Left ventricle myocardium superior (tissue), 1 donor: ENCODE data around the gene POC1A. TPM values are rescaled to one million over a fixed set of nuclear protein-coding genes. Genes with fewer than 3 reads are reported as not detected.
A peak's percentile ranks its signal among the peaks of the same experiment; 100 is the strongest.

ENCODE experiments used
- ATAC-seq: fragments of 200-7000 bp; cut with Tn5 transposase; one replicate; pipeline ENCODE4 v1.9.1; 2020; ENCODE audit warnings: mild to moderate bottlenecking, moderate library complexity
- DNase-seq: peaks from one replicate; pipeline ENCODE4 v3.0.0-alpha.2; 2020
- intact Hi-C: fragments of 100-400 bp; cut with micrococcal nuclease; formaldehyde crosslinking; loops from one replicate; pipeline ENCODE4 v1.11.0; 2022
- total RNA-seq: library from RNA; stranded (reverse); fragmentation: NEBNext Ultra II Directional; extraction: Animal tissue kit (Norgen Biotek cat#: 25700); gene quantifications from one replicate; pipeline ENCODE4 v1.2.1, GENCODE V29; 2021
- donor health status: DM: no; HTN: yes; CAD: no; lungs with severe emphysema.

Gene POC1A
- total RNA-seq, 1 donor from 2014 or later, result 1.5 TPM

- intact Hi-C loops, result loop anchor here (10.0 kb wide), 1 partner anchor 45 kb away; no protein-coding TSS in a partner anchor
- DNase-seq (no peak), ATAC-seq (no peak)
Measured at GRCh38 chr3:52079958-52080357, 74.3 kb downstream of the POC1A start.

DNA sequence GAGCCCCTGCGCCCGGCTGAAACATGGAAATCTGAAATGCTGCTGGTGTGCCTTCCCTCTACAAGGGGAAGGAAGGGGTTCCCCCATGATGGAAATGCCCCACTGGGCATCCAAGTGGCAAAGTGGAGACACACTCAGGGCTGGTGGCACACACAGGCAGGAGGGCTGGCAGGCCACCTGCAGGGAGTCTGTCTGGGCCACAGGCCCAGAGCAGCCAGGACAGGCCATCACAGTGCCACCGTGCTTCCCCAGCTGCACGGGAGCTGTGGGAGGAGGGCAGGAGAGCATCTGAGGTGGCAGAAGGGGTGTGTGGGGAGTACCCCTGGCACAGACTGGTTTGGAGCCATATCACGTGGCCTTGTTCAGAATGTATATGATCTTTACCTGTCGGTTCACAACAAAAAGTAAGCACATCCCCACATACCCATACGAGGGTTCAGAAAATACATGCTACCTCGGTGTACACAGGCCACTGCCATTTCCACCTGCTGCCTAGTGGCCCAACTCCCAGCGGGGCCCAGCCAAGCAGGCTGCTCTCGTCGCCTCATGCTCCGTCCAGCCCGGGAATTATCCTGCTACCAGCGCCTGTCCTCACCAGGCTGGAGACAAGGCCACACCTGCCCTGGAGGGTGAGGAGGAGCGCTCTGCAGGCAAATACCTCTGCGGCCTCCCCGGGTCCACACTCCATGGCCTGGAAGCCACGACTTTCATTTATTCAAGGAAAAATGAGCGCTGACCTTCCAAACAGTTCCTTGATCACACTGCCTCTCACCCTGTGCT, 75.3 kb downstream of the POC1A start:
- DNase-seq (peak; percentile 6), ATAC-seq (no peak)
- intact Hi-C loops, result loop anchor here (10.0 kb wide), 1 partner anchor 46 kb away; no protein-coding TSS in a partner anchor

DNA sequence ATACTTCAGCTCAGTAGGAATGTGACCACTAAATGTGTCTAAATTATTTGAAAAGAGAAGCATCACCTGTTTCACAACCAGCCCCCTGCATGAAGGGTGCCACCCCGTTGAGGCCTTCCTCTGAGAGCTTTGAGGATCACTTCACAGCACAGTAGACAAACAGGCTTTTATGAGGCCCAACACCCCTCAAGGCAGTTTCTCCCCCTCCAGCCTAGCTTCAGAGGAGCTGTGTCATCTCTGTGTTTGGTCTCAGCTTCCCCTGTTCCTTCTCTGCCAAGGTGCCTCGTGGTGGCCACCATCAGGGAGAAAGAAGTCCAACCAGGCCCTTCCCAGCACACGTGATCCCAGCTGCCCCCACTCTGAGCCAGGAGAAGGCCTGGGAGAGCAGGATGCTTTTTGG, 76.3 kb downstream of the POC1A start:
- peak; percentile 5 for DNase-seq
- intact Hi-C loops, result loop anchor here (10.0 kb wide), 1 partner anchor 47 kb away; no protein-coding TSS in a partner anchor
- no peak for ATAC-seq

GRCh38 chr3:52076896-52077780, 77.1 kb downstream of the POC1A start:
- DNase-seq (no peak), ATAC-seq (peak; percentile 53)
- intact Hi-C loops, result loop anchor here (10.0 kb wide), 1 partner anchor 48 kb away; no protein-coding TSS in a partner anchor

- intact Hi-C loops, result loop anchor here (10.0 kb wide), 1 partner anchor 51 kb away; no protein-coding TSS in a partner anchor
Measured at GRCh38 chr3:52073490-52073889, 80.7 kb downstream of the POC1A start.

GRCh38 chr3:52072471-52072870, 81.8 kb downstream of the POC1A start:
- intact Hi-C loops, result loop anchor here (10.0 kb wide), 1 partner anchor 52 kb away; no protein-coding TSS in a partner anchor
- DNase-seq (no peak), ATAC-seq (no peak)

More at GRCh38 chr3:52073490-52073889, 80.7 kb downstream of the POC1A start:
- DNase-seq (no peak), ATAC-seq (peak; percentile 8)

DNA sequence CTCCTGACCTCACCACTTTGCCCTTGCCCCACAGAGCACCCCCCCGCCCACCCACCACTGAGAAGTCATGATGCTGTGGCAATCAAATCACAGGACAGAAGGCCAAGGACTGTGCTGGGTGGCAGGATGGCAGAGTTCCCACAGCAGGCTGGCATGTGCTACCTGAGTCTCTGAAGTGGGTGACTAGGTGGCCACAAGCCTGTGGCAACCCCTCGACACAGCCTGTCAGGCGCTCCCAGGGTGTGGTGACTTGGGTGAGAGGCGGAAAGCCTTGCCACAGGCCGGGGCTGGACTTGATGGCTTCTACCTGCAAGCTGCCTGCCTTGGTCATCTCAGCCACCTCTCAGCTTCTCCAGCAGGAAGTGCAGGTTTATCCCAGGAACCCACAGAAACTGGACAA, 82.2 kb downstream of the POC1A start:
- DNase-seq (no peak), ATAC-seq (no peak)
- intact Hi-C loops, result loop anchor here (10.0 kb wide), 1 partner anchor 53 kb away; no protein-coding TSS in a partner anchor

DNA sequence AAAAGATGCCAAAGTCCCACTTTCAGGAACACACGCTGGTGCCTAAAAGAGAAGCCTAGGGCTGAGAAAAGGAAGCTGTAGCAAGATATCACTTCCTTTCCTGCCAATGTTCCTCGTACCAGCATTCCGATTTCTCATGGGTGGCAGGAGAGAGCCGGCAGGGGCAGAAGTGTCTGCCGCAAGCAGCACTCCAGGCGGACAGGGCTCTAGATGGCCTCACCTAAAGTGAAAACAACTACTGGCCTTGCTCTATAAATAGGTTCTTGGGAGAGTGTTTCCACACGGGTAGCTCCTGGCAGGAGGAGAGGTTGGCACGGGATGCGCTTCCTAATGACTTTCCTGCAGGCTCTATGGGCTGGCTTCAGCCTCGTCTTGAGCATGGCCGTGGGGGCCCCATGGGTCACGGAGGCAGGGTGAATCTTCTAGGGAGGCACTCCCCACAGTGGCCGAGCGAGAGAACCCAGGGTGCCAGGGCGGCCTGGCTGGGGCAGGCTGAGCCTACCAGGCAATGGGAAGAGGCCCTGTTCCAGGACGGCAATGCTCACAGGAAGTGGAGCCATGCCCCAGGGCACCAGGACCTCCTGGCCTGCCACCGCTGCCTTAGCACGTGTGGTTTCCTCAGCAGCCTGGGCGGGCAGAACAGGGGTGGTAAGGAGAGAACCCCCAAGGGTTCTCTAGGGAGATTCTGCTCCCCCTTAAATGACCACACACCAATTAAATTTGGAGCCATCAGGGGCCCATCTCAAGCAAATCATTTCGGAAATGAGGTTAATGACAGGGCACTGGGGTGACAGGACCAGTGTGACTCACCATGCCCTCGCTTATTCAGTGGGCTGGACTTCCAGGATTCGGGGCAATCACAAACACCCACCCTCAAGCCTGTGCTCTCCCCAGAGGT, 83.2 kb downstream of the POC1A start:
- peak; percentile 79 for DNase-seq
- ATAC-seq, result peak; percentile 92
- intact Hi-C loops, result loop anchor here (10.0 kb wide), 1 partner anchor 54 kb away; no protein-coding TSS in a partner anchor

- intact Hi-C loops, result loop anchor here (10.0 kb wide), 1 partner anchor 55 kb away; no protein-coding TSS in a partner anchor
- DNase-seq (no peak), ATAC-seq (no peak)
Measured at GRCh38 chr3:52069855-52070254, 84.4 kb downstream of the POC1A start.

- ATAC-seq (no peak), DNase-seq (no peak)
- intact Hi-C loops, result no loop called here
Measured at GRCh38 chr3:52069135-52069534, 85.1 kb downstream of the POC1A start.

DNA sequence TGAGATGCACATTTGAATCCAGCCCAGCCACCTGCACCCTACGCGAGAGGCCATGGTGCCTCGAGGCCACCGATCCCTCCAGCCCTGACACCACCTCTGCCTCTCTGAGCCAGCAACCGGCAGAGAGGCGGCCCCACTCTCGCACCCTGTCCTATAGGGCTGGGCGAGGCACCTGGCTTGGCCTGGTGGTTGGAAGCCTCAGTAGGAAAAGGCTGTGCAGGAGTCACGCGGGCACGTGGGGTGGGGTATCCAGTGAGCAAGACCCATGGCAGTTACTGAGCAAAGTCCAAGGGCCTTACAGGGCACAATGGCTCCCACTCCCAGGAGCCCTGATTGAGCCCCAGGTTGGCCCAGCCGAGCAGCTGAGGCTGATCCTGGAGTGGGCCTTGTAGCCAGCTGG, 85.5 kb downstream of the POC1A start:
- DNase-seq (no peak), ATAC-seq (no peak)
- intact Hi-C loops, result no loop called here

GRCh38 chr3:52068055-52068571, 86.1 kb downstream of the POC1A start:
- DNase-seq, result no peak
- intact Hi-C loops, result no loop called here
- no peak for ATAC-seq

DNA sequence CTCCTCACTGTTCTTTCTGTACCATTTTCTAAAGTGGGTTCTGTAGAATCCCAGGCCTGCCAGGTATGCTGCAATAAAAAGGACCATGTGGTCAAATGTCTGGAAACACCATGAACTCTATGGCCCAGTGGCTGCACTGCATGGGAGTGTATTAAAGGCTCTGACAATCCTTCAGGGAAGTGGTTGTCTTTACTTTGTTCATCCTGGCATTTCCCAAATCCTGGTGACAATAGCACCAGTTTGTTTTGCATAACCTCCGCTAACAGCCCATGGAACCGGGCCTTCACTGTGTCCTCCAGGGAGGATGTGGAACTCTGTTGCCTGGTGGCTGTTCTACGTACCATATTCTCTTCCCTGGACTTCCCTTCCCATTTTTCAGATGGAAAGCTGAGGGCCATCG, 86.7 kb downstream of the POC1A start:
- intact Hi-C loops, result no loop called here
- ATAC-seq (no peak), DNase-seq (no peak)

DNA sequence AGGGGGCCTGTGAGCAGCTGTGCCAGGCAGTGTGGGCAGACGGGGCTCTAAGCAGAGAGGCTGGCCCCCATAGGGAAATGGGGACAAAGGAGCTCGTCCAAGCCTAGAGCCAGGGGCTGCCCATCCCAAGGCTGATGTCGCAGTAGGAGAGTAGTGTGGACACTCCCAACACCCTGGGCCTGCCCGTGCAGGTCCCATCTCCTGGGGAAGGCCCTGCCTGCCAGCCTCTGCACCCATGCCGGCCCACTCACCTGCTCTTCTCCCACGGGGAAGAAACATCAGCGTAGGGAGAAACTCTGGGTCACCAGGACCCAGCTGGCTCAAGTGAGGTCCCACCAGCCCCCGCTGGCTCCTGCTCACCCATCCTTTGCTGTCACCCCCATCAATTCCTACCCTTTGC, 87.2 kb downstream of the POC1A start:
- no peak for DNase-seq
- intact Hi-C loops, result no loop called here

DNA sequence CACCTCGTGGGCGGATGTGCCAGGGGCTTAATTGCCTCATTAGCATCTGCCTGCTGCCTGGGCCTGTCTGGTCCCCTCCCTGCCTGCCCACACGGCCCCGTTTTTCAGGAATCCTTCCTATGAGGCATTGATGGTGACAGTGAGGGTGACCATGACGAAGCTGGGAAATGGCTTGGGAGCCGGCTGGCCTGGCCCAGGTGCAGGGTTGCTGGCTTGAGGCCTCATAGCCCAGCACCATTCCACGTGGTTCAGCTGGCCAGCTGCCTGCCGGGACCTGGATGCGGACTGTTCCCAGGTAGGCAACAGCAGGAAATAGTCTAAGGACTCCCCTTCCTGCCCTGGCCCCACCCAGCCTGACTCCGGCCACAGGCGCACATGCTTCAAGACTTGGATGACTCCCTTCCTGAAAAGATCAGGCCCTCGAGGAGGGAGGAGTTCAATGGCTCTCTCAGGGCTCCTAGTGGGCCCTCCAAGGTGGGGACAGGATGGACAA, 88.9 kb downstream of the POC1A start:
- intact Hi-C loops, result no loop called here
- DNase-seq (peak; percentile 52), ATAC-seq (peak; percentile 44)

More for the DNA sequence above, 87.2 kb downstream of the POC1A start:
- no peak for ATAC-seq

DNA sequence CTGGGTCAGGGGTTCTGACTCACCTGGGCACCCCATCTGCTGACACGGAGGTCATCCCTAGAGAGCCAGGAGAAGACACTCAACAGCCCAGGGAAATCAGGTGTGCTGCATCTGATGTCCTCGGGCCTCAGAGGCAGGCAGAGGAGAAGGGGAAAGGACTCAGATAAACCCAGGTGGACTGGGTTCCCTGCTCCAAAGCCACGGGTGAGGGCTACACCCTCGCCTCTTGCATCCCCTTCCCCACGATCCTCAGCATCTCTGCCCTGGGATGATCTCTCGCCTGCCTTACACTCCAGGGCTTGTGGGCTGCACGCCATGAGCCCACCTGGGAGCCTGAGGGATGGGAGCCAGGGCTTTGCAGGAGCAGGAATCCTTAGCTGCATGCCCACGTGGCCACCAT, 89.7 kb downstream of the POC1A start:
- intact Hi-C loops, result no loop called here
- ATAC-seq (no peak), DNase-seq (no peak)

DNA sequence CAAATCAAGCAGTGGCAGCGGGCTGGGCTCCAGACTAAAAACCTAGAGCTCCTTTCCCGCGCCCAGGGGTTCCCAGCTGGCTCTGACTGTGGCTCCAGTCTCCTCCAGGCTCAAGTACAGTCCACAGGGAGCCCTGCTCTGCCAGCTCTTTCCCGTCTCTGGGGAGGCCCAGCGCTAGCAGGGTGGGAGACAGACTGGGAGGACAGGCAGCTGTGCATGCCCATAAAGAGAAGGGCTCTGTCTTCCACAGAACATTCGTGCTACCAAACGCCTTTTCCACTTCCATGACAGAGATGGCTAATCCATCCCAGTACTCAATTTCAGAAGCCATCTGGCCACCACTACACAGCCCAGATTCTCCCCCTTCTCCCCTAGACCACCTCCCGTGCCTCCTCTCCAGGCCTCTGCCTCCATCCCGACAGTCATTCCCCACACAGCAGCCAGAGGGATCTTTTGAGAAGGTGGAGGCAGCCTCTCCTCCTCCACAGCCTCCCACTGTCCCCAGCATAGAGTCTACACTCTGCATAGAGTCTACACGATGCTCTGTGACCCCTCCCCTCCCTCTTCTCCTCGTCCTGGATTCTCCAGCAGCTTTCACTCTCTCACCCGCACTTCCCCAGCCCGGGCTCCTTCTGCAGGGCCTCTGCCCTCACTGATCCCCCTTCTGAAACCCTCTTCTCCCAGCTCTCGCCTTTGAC, 91.0 kb downstream of the POC1A start:
- no peak for DNase-seq
- ATAC-seq, result no peak
- intact Hi-C loops, result no loop called here

GRCh38 chr3:52062505-52062904, 91.7 kb downstream of the POC1A start:
- ATAC-seq, result peak; percentile 8
- peak; percentile 47 for DNase-seq
- intact Hi-C loops, result no loop called here
